Caco-2 (cell line): ENCODE results near the gene TJAP1. TPM values are rescaled to one million over a fixed set of nuclear protein-coding genes. Genes with fewer than 3 reads are reported as not detected.

Experiments
- BruUV-seq: library from RNA; stranded (reverse); fragments of 400-500 nt; replicated peaks from 2 replicates; lab custom pipeline; 2021; lab: Mats Ljungman, UMichigan
- CTCF ChIA-PET: fragments of 300-600 bp; sonication (Branson Sonifier 250); formaldehyde crosslinking; loops from one replicate; lab custom pipeline; 2022; ENCODE audit warnings: antibody characterized with exemption; lab: Charles Lee
- POLR2A ChIA-PET: fragments of 300-600 bp; sonication (Branson Sonifier 250); formaldehyde crosslinking; loops from one replicate; lab custom pipeline; 2022; ENCODE audit warnings: antibody characterized with exemption; lab: Charles Lee
- DNase-seq, 2 experiments: peaks; one replicate each; pipeline versions ENCODE4 v3.0.0 to v3.0.0-alpha.2; 2020 to 2022
- H3K27me3 ChIP-seq: replicated peaks from 2 replicates; pipeline ENCODE4 v1.6.0; 2011; ENCODE audit warnings: low read length; ENCODE audit not compliant: control insufficient read depth, insufficient read depth
- H3K36me3 ChIP-seq: 2 replicates; pipeline ENCODE4 v1.5.1; 2011; ENCODE audit warnings: low read length; ENCODE audit not compliant: control insufficient read depth, insufficient read depth
- H3K4me1 ChIP-seq: fragments of 250-450 bp; sonication (Bioruptor Pico); 2 replicates; pipeline ENCODE4 v1.5.1; 2020; ENCODE audit warnings: mild to moderate bottlenecking
- H3K4me3 ChIP-seq: 2 replicates; pipeline ENCODE4 v1.5.1; 2011; ENCODE audit warnings: low read depth, mild to moderate bottlenecking, control low read depth, low read length
- H3K9me3 ChIP-seq: fragments of 250-450 bp; sonication (Bioruptor Pico); 2 replicates; pipeline ENCODE4 v1.5.1; 2020; ENCODE audit warnings: mild to moderate bottlenecking, moderate library complexity
- H3K27ac Mint-ChIP-seq: one replicate; pipeline ENCODE4 v1.8.0; 2022; ENCODE audit warnings: mixed read lengths; ENCODE audit not compliant: unreplicated experiment
- H3K27me3 Mint-ChIP-seq: one replicate; pipeline ENCODE4 v1.8.0; 2022; ENCODE audit warnings: mixed read lengths; ENCODE audit not compliant: insufficient read depth, unreplicated experiment
- H3K36me3 Mint-ChIP-seq: one replicate; pipeline ENCODE4 v1.8.0; 2022; ENCODE audit warnings: mild to moderate bottlenecking, mixed read lengths; ENCODE audit not compliant: insufficient read depth, unreplicated experiment
- H3K4me1 Mint-ChIP-seq: one replicate; pipeline ENCODE4 v1.8.0; 2022; ENCODE audit warnings: low read depth, mixed read lengths; ENCODE audit not compliant: unreplicated experiment
- H3K4me3 Mint-ChIP-seq: one replicate; pipeline ENCODE4 v1.8.0; 2022; ENCODE audit warnings: mild to moderate bottlenecking, moderate library complexity, mixed read lengths; ENCODE audit not compliant: unreplicated experiment
- H3K9me3 Mint-ChIP-seq: one replicate; pipeline ENCODE4 v1.8.0; 2022; ENCODE audit warnings: mixed read lengths; ENCODE audit not compliant: unreplicated experiment
- CTCF ChIP-seq, 2 experiments: fragments of 200-600 bp in 1 of 2; IDR thresholded peaks; 1 replicate in 1 of 2; 2 replicates in 1 of 2; pipeline versions ENCODE4 v1.5.1 to v1.8.0; 2011 to 2022; ENCODE audit warnings: antibody characterized with exemption in 1 of 2, control low read depth in 1 of 2, inconsistent platforms in 1 of 2, low read depth in 1 of 2, low read length in 1 of 2, mild to moderate bottlenecking in 1 of 2, moderate library complexity in 1 of 2; ENCODE audit not compliant: insufficient read depth in 1 of 2, severe bottlenecking in 1 of 2, unreplicated experiment in 1 of 2
- intact Hi-C: fragments of 100-400 bp; cut with micrococcal nuclease; formaldehyde crosslinking; loops from one replicate; pipeline ENCODE4 v1.10.0; 2022; ENCODE audit not compliant: unreplicated experiment
- total RNA-seq: library from RNA; stranded (reverse); gene quantifications from 2 replicates; pipeline ENCODE4 v1.2.3, GENCODE V29; 2022

The TJAP1 gene
- total RNA-seq, 1 experiment from 2014 or later: 34.0 TPM

DNA sequence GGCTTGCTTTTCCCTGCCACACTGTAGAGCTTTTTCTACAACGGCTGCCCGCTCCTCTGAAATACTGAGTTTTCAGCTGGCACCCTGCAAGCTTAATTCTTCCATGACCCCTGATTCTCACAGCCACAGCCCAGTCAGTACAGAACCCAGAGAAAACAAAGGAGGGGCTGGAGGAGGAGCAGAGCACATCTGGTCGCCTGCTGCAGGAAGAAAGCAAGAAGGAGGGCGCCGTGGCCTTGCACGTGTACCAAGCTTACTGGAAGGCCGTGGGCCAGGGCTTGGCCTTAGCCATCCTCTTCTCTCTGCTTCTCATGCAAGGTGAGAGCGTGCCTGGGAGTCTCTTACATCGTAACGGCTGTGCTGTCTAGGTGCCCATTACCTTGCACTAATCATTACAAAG lies 33.3 kb upstream of the TJAP1 start:
- no peak overlapping the region for H3K4me3 Mint-ChIP-seq
- no peak for TF ChIP-seq CTCF (IDR thresholded peaks at IDR 0.05; ENCODE audit: insufficient read depth in 1 of 2, low read depth in 1 of 2, low read length in 1 of 2, severe bottlenecking in 1 of 2, unreplicated experiment in 1 of 2)
- intact Hi-C loops: no loop called here
- ChIA-PET POLR2A (no interaction called here), CTCF (interaction anchor here (0.6 to 1.2 kb wide), 3 partner anchors 13 to 46 kb away, joined by 3 to 4 read pairs (median 3); partner anchors contain the start of gene ABCC10)
- no peaks in the 10 kb centered on the region for H3K4me1 ChIP-seq
- H3K27me3 ChIP-seq: no peaks in the 10 kb centered on the region
- no peaks in the 10 kb centered on the region for H3K9me3 ChIP-seq
- H3K9me3 Mint-ChIP-seq: no peaks in the 10 kb centered on the region
- H3K36me3 ChIP-seq: no peaks in the 10 kb centered on the region
- no peak overlapping the region for H3K27ac Mint-ChIP-seq
- no peaks in the 10 kb centered on the region for H3K27me3 Mint-ChIP-seq
- H3K4me3 ChIP-seq: no peak overlapping the region
- no peak for DNase-seq
- BruUV-seq: no TSS peak
- H3K36me3 Mint-ChIP-seq: peaks cover 25% of the 10 kb centered on the region
- no peaks in the 10 kb centered on the region for H3K4me1 Mint-ChIP-seq

DNA sequence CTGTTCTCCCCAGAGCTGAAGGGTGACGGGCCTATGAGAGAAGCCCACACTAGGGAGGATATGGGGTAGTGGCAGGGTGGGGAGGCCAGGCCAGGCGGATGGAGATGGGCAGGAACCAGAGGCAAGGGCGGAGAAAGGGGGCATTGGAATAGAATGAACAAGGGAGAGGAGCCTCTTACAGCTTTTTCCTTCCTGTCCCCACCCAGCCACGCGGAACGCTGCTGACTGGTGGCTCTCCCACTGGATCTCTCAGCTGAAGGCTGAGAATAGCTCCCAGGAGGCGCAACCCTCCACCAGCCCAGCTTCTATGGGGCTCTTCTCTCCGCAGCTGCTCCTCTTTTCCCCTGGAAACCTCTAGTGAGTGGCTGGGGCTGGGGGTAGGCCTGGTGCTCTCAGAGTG lies 32.8 kb upstream of the TJAP1 start:
- Histone ChIP-seq H3K36me3 (no peaks in the 10 kb centered on the region), H3K4me1 (no peaks in the 10 kb centered on the region), H3K27me3 (no peaks in the 10 kb centered on the region), H3K9me3 (no peaks in the 10 kb centered on the region), H3K4me3 (no peak overlapping the region)
- no peak for TF ChIP-seq CTCF (IDR thresholded peaks at IDR 0.05; ENCODE audit: insufficient read depth in 1 of 2, low read depth in 1 of 2, low read length in 1 of 2, severe bottlenecking in 1 of 2, unreplicated experiment in 1 of 2)
- DNase-seq: no peak
- Mint-ChIP-seq H3K9me3 (no peaks in the 10 kb centered on the region), H3K4me1 (no peaks in the 10 kb centered on the region), H3K27ac (no peak overlapping the region), H3K27me3 (no peaks in the 10 kb centered on the region), H3K36me3 (peaks cover 25% of the 10 kb centered on the region), H3K4me3 (no peak overlapping the region)
- ChIA-PET POLR2A (no interaction called here), CTCF (interaction anchor here (0.7 to 1.2 kb wide), 2 partner anchors 17 to 45 kb away, joined by 3 to 4 read pairs; partner anchors contain the start of gene ABCC10)
- intact Hi-C loops: no loop called here
- no TSS peak for BruUV-seq

- no TSS peak for BruUV-seq
- DNase-seq: no peak
- ChIA-PET CTCF (no interaction called here), POLR2A (no interaction called here)
- no peaks in the 10 kb centered on the region for H3K36me3 ChIP-seq
- no peaks in the 10 kb centered on the region for H3K9me3 Mint-ChIP-seq
- TF ChIP-seq CTCF (IDR thresholded peaks at IDR 0.05; ENCODE audit: insufficient read depth in 1 of 2, low read depth in 1 of 2, low read length in 1 of 2, severe bottlenecking in 1 of 2, unreplicated experiment in 1 of 2): no peak
- intact Hi-C loops: no loop called here
- no peaks in the 10 kb centered on the region for H3K4me1 Mint-ChIP-seq
- no peak overlapping the region for H3K4me3 Mint-ChIP-seq
- H3K27me3 ChIP-seq: no peaks in the 10 kb centered on the region
- H3K4me3 ChIP-seq: no peak overlapping the region
- no peaks in the 10 kb centered on the region for H3K9me3 ChIP-seq
- peaks cover 21% of the 10 kb centered on the region for H3K36me3 Mint-ChIP-seq
- H3K4me1 ChIP-seq: no peaks in the 10 kb centered on the region
- H3K27ac Mint-ChIP-seq: no peak overlapping the region
- H3K27me3 Mint-ChIP-seq: no peaks in the 10 kb centered on the region
Measured at GRCh38 chr6:43445576-43445975, 31.8 kb upstream of the TJAP1 start.
